Mesenchymal stem cell (in vitro differentiated cells and primary cell): ENCODE measurements around the gene C6orf47.

Experiments
- DNase-seq: peaks from one replicate; pipeline ENCODE4 v3.0.0-alpha.2; 2013
- H2AFZ ChIP-seq: one replicate; pipeline ENCODE4 v1.6.1; 2013; ENCODE audit warnings: low read depth, mild to moderate bottlenecking, control low read depth, inconsistent platforms, low read length, moderate library complexity
- H2AK5ac ChIP-seq: 2 replicates; pipeline ENCODE4 v1.6.1; 2013; ENCODE audit warnings: low read length, moderate library complexity, mild to moderate bottlenecking, inconsistent platforms; ENCODE audit not compliant: severe bottlenecking
- H2BK120ac ChIP-seq: one replicate; pipeline ENCODE4 v1.6.1; 2013; ENCODE audit warnings: low read depth, mild to moderate bottlenecking, inconsistent platforms, low read length, moderate library complexity
- H2BK12ac ChIP-seq, 2 experiments: one replicate each; pipeline ENCODE4 v1.6.1; 2013; ENCODE audit warnings: inconsistent platforms in 2 of 2, low read length in 2 of 2, mild to moderate bottlenecking in 2 of 2, moderate library complexity in 2 of 2, control low read depth in 1 of 2
- H2BK15ac ChIP-seq: one replicate; pipeline ENCODE4 v1.6.1; 2013; ENCODE audit warnings: mild to moderate bottlenecking, low read depth, inconsistent platforms; ENCODE audit not compliant: poor library complexity, severe bottlenecking
- H2BK5ac ChIP-seq: 2 replicates; pipeline ENCODE4 v1.6.1; 2013; ENCODE audit warnings: low read depth, mild to moderate bottlenecking, low read length, control low read depth, inconsistent platforms; ENCODE audit not compliant: poor library complexity, severe bottlenecking
- H3K14ac ChIP-seq, 2 experiments: one replicate each; pipeline ENCODE4 v1.6.1; 2013; ENCODE audit warnings: inconsistent platforms in 2 of 2, low read length in 2 of 2, control low read depth in 1 of 2, mild to moderate bottlenecking in 1 of 2, moderate library complexity in 1 of 2
- H3K18ac ChIP-seq, 2 experiments: one replicate each; pipeline ENCODE4 v1.6.1; 2013; ENCODE audit warnings: inconsistent platforms in 2 of 2, low read length in 2 of 2, control low read depth in 1 of 2, low read depth in 1 of 2, mild to moderate bottlenecking in 1 of 2
- H3K23ac ChIP-seq, 2 experiments: one replicate each; pipeline ENCODE4 v1.6.1; 2013; ENCODE audit warnings: inconsistent platforms in 2 of 2, low read length in 2 of 2, mild to moderate bottlenecking in 2 of 2, moderate library complexity in 2 of 2, control low read depth in 1 of 2
- H3K27ac ChIP-seq: 2 replicates; pipeline ENCODE4 v1.5.1; 2013; ENCODE audit warnings: mild to moderate bottlenecking, moderate library complexity, low read length, control low read depth, inconsistent platforms; ENCODE audit not compliant: poor library complexity, severe bottlenecking
- H3K27me3 ChIP-seq, 2 experiments: 2 replicates each; pipeline versions ENCODE4 v1.6.1 to v1.7.0; 2013; ENCODE audit warnings: low read length in 2 of 2, mild to moderate bottlenecking in 2 of 2, moderate library complexity in 2 of 2, control low read depth in 1 of 2, inconsistent platforms in 1 of 2; ENCODE audit not compliant: control insufficient read depth in 1 of 2, insufficient read depth in 1 of 2
- H3K36me3 ChIP-seq, 2 experiments: 2 replicates each; pipeline versions ENCODE4 v1.6.1 to v1.7.0; 2013; ENCODE audit warnings: low read length in 2 of 2, control low read depth in 1 of 2, inconsistent platforms in 1 of 2, low read depth in 1 of 2, mild to moderate bottlenecking in 1 of 2; ENCODE audit not compliant: insufficient read depth in 2 of 2, control insufficient read depth in 1 of 2
- H3K4ac ChIP-seq, 2 experiments: one replicate each; pipeline ENCODE4 v1.6.1; 2013; ENCODE audit warnings: inconsistent platforms in 2 of 2, low read length in 2 of 2, mild to moderate bottlenecking in 2 of 2, moderate library complexity in 2 of 2, control low read depth in 1 of 2, low read depth in 1 of 2
- H3K4me1 ChIP-seq: 2 replicates; pipeline ENCODE4 v1.6.1; 2013; ENCODE audit warnings: low read depth, low read length, control low read depth; ENCODE audit not compliant: control insufficient read depth, insufficient read depth
- H3K4me2 ChIP-seq: 2 replicates; pipeline ENCODE4 v1.6.1; 2013; ENCODE audit warnings: low read length, mild to moderate bottlenecking, inconsistent platforms; ENCODE audit not compliant: poor library complexity, severe bottlenecking
- H3K4me3 ChIP-seq, 2 experiments: 2 replicates each; pipeline versions ENCODE4 v1.5.1 to v1.7.0; 2013; ENCODE audit warnings: low read length in 2 of 2, mild to moderate bottlenecking in 2 of 2, control low read depth in 1 of 2, low read depth in 1 of 2; ENCODE audit not compliant: insufficient read depth in 1 of 2
- H3K79me1 ChIP-seq: replicated peaks from 2 replicates; pipeline ENCODE4 v1.6.1; 2013; ENCODE audit warnings: mild to moderate bottlenecking, control low read depth, low read length, inconsistent platforms; ENCODE audit not compliant: poor library complexity, severe bottlenecking
- H3K9ac ChIP-seq: 2 replicates; pipeline ENCODE4 v1.7.0; 2013; ENCODE audit warnings: mild to moderate bottlenecking, low read length, moderate library complexity
- H3K9me3 ChIP-seq: 2 replicates; pipeline ENCODE4 v1.7.0; 2013; ENCODE audit warnings: mild to moderate bottlenecking, low read length; ENCODE audit not compliant: control insufficient read depth
- H4K8ac ChIP-seq: one replicate; pipeline ENCODE4 v1.6.1; 2013; ENCODE audit warnings: inconsistent platforms, mild to moderate bottlenecking, low read length, moderate library complexity
- H4K91ac ChIP-seq: one replicate; pipeline ENCODE4 v1.6.1; 2013; ENCODE audit warnings: mild to moderate bottlenecking, low read length, inconsistent platforms
- WGBS: methylation state at CpG from one replicate; pipeline ENCODE4 v1.1.7; 2013; ENCODE audit warnings: mixed read lengths; 5-methylcytosine and 5-hydroxymethylcytosine counted together

Gene C6orf47

GRCh38 chr6:31692886-31693285, 32.3 kb upstream of the C6orf47 start:
- Histone ChIP-seq H4K8ac (no peak overlapping the region), H3K9ac (no peak overlapping the region), H3K18ac (no peak overlapping the region), H3K14ac (no peak overlapping the region), H3K23ac (no peak overlapping the region), H3K4me2 (no peak overlapping the region), H2AFZ (no peak overlapping the region), H3K4ac (no peak overlapping the region), H4K91ac (no peak overlapping the region), H2BK120ac (no peak overlapping the region), H2BK12ac (no peak overlapping the region), H3K27me3 (no peaks in the 10 kb centered on the region), H2BK5ac (no peak overlapping the region), H3K4me1 (peaks cover 2% of the 10 kb centered on the region), H3K79me1 (peaks cover 13% of the 10 kb centered on the region), H2BK15ac (no peak overlapping the region), H2AK5ac (no peak overlapping the region), H3K36me3 (peaks cover 72 to 85% of the 10 kb centered on the region in 2 experiments), H3K27ac (no peak overlapping the region), H3K4me3 (no peak overlapping the region), H3K9me3 (no peaks in the 10 kb centered on the region)
- 92% methylated on average over 9 of the region's 9 CpGs for WGBS
- DNase-seq = no peak

GRCh38 chr6:31692353-31692752, 31.8 kb upstream of the C6orf47 start:
- H2BK15ac ChIP-seq = no peak overlapping the region
- 93% methylated on average over 4 of the region's 4 CpGs for WGBS
- no peak overlapping the region for H3K14ac ChIP-seq
- no peak overlapping the region for H2AK5ac ChIP-seq
- no peak overlapping the region for H4K91ac ChIP-seq
- H2BK120ac ChIP-seq = no peak overlapping the region
- H3K27ac ChIP-seq = no peak overlapping the region
- H4K8ac ChIP-seq = no peak overlapping the region
- H2AFZ ChIP-seq = no peak overlapping the region
- no peak overlapping the region for H3K23ac ChIP-seq
- no peak overlapping the region for H3K4me3 ChIP-seq
- H2BK12ac ChIP-seq = no peak overlapping the region
- no peaks in the 10 kb centered on the region for H3K9me3 ChIP-seq
- H3K4ac ChIP-seq = no peak overlapping the region
- no peak overlapping the region for H3K9ac ChIP-seq
- H3K36me3 ChIP-seq = peaks cover 77 to 90% of the 10 kb centered on the region in 2 experiments
- no peak overlapping the region for H3K18ac ChIP-seq
- H3K4me2 ChIP-seq = no peak overlapping the region
- DNase-seq = no peak
- H3K27me3 ChIP-seq = no peaks in the 10 kb centered on the region
- peaks cover 2% of the 10 kb centered on the region for H3K4me1 ChIP-seq
- no peak overlapping the region for H2BK5ac ChIP-seq
- peaks cover 9% of the 10 kb centered on the region for H3K79me1 ChIP-seq

- no peak overlapping the region for H3K18ac ChIP-seq
- H3K9ac ChIP-seq = no peak overlapping the region
- no peak overlapping the region for H4K8ac ChIP-seq
- H2BK15ac ChIP-seq = no peak overlapping the region
- H3K4me2 ChIP-seq = no peak overlapping the region
- no peaks in the 10 kb centered on the region for H3K9me3 ChIP-seq
- H3K23ac ChIP-seq = no peak overlapping the region
- no peak overlapping the region for H4K91ac ChIP-seq
- H3K79me1 ChIP-seq = peaks cover 9% of the 10 kb centered on the region
- H3K4me1 ChIP-seq = peaks cover 2% of the 10 kb centered on the region
- H2BK120ac ChIP-seq = no peak overlapping the region
- WGBS = 98% methylated on average over 12 of the region's 12 CpGs
- no peak overlapping the region for H3K27ac ChIP-seq
- H2AFZ ChIP-seq = no peak overlapping the region
- no peak overlapping the region for H3K4ac ChIP-seq
- H3K36me3 ChIP-seq = peaks cover 80 to 92% of the 10 kb centered on the region in 2 experiments
- H3K14ac ChIP-seq = no peak overlapping the region
- no peak overlapping the region for H2BK5ac ChIP-seq
- no peak overlapping the region for H2AK5ac ChIP-seq
- DNase-seq = no peak
- no peak overlapping the region for H3K4me3 ChIP-seq
- H2BK12ac ChIP-seq = no peak overlapping the region
- no peaks in the 10 kb centered on the region for H3K27me3 ChIP-seq
Measured at GRCh38 chr6:31691564-31692108, 31.1 kb upstream of the C6orf47 start.

GRCh38 chr6:31691078-31691463, 30.5 kb upstream of the C6orf47 start:
- peaks cover 2% of the 10 kb centered on the region for H3K4me1 ChIP-seq
- no peak overlapping the region for H3K4ac ChIP-seq
- no peak overlapping the region for H3K9ac ChIP-seq
- no peak overlapping the region for H3K27ac ChIP-seq
- no peak overlapping the region for H4K8ac ChIP-seq
- whole genome bisulfite sequencing = 96% methylated on average over 4 of the region's 6 CpGs
- H3K9me3 ChIP-seq = no peaks in the 10 kb centered on the region
- H2BK120ac ChIP-seq = no peak overlapping the region
- H3K79me1 ChIP-seq = peaks cover 9% of the 10 kb centered on the region
- H3K14ac ChIP-seq = no peak overlapping the region
- H3K4me2 ChIP-seq = no peak overlapping the region
- H2AK5ac ChIP-seq = no peak overlapping the region
- no peaks in the 10 kb centered on the region for H3K27me3 ChIP-seq
- no peak overlapping the region for H3K23ac ChIP-seq
- no peak overlapping the region for H2BK5ac ChIP-seq
- H2BK12ac ChIP-seq = no peak overlapping the region
- H3K18ac ChIP-seq = no peak overlapping the region
- H2BK15ac ChIP-seq = no peak overlapping the region
- H3K36me3 ChIP-seq = peaks cover 85 to 93% of the 10 kb centered on the region in 2 experiments
- DNase-seq = no peak
- no peak overlapping the region for H4K91ac ChIP-seq
- no peak overlapping the region for H2AFZ ChIP-seq
- H3K4me3 ChIP-seq = no peak overlapping the region
